HG02885 (cell line): ENCODE measurements around the gene KRTAP10-5.
"Not testable (repeated sequence)": the region's sequence is repeated elsewhere in the genome, so short reads cannot be mapped to it uniquely, and the experiment has no call there.

Source experiments
- ATAC-seq: cut with Tn5 transposase; IDR thresholded peaks from one replicate; pipeline ENCODE4 v1.9.1; 2021; ENCODE audit warnings: mild to moderate bottlenecking; ENCODE audit not compliant: unreplicated experiment, poor library complexity

KRTAP10-5 gene

DNA sequence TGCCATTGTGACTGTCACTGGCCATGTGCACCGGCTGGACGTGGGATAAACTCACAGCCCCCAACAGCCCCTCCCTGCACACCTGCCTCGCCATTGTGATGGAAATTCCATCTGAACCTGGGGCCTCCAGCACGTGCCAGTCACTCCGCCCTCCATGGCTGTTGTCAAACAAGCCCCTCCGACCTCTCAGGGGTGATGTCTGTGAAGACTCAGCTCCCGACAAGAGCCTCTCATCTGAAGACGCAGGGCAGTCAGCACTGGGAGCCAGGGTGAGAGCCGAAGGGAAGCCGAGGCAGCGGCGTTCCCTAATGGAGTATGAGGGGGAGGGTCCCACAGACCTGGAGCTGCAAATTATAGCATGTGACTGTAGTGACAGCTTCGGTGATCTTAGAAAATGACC lies 27.7 kb downstream of the KRTAP10-5 start:
- ATAC-seq = no peak

DNA sequence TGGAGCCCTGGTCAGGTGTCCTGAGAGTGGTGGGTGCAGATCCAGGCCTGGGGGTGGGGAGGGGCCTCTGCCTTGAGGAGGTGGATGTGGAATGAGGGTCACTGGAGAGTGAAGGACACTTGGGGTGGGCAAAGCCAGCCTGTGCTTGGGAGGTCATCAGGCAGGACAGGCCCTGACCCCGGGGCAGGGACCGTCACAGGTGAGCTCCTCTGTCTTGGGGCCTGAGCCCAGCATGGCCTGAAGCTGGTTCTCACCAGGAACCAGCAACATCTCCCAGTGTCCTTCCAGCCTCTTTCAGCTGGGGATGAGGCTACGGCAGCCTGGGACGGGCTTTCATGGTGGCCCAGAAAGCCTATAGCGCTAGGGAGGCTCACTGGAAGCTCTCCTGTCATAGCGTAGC lies 28.3 kb downstream of the KRTAP10-5 start:
- ATAC-seq = no peak

DNA sequence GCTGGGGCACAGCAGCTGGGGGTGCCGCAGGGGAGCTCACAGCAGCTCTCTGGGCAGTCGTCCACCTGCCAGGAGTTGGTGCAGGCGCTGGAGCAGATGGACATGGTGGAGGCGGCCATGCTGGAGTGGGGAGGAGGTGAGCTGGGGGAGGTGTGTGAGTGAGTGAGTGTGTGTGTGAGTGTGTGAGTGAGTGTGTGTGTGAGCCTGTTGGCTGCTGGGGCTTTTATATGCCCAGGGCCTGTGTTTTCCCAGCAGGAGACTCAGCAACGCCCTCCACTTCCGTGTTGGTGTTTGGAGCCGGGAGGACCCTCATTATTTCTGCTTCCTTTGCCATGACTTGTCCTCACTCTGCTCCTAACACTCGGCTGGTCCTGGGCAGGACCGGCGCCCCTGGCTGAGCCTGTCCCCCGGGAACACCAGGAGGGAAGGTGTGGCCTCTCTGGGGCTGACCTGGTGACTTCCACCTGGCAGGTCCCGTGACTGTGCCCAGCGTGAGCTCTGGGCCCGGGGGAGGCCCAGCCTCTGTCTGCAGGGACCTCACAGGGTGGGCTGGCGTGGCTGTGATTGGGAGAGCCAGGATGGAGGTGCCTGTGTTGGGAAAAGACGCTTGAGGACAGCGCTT lies 29.0 kb downstream of the KRTAP10-5 start, which contains the start of gene KRTAP10-2:
Gene KRTAP10-2, minus strand, starts transcription at position 166 of the 622 bp plus-strand sequence. Its CDS starts 47 bp downstream, at position 119.
- no peak for ATAC-seq

DNA sequence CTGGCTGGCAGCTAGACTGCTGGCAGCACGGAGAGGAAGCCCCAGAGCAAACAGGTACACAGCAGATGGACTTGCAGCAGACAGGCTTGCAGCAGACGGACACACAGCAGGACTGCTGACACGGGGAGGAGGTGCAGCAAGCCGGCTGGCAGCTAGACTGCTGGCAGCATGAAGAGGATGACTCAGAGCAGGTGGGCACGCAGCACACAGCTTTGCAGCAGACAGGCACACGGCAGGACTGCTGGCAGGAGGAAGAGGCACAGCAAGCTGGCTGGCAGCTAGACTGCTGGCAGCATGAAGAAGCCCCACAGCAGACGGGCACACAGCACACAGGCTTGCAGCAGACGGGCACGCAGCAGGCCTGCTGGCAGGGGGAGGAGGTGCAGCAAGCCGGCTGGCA lies 29.6 kb downstream of the KRTAP10-5 start:
- ATAC-seq = no peak

DNA sequence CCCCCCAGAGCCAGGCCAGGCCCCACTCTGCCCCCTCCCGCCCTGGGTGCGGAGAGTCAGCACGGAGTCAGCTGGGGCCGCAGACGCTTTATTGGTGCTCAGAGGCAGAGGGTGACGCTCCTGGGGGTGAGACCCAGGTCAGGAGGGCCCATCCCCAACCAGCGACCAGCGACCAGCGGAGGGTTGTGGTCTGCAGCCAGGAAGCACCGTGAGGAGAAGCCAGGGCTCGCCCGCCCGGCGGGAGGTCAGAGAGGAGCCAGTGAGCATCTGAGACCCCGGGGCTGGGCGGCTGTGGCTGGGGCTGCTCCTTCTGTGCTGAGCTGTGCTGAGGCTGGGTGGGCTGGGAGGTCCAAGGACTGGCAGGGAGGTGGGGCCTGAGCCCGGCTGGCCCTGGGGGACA lies 30.1 kb downstream of the KRTAP10-5 start:
- ATAC-seq = not testable (repeated sequence)

- no peak for ATAC-seq
Measured at GRCh38 chr21:44549525-44550211, 30.7 kb downstream of the KRTAP10-5 start.

- ATAC-seq = no peak
Measured at GRCh38 chr21:44548922-44549321, 31.5 kb downstream of the KRTAP10-5 start.

DNA sequence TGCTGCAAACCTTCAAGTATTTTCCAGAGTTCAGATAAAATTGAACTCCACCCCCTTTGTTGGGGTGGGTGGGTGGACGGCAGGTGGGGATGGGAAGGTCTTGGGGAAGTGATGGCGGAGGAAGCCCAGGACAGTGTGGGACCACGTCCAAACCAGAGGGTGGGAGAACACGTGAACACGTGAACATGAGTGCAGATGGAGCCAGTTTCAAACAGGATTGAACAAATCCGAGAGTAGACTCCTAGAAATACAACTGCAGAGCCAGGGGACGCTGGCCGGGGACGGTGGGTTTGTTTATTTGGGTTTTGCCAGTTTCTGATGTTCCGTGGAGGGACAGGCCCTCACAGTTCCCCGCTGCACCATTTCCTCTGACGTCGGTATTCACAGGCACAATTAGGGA lies 32.0 kb downstream of the KRTAP10-5 start:
- no peak for ATAC-seq

DNA sequence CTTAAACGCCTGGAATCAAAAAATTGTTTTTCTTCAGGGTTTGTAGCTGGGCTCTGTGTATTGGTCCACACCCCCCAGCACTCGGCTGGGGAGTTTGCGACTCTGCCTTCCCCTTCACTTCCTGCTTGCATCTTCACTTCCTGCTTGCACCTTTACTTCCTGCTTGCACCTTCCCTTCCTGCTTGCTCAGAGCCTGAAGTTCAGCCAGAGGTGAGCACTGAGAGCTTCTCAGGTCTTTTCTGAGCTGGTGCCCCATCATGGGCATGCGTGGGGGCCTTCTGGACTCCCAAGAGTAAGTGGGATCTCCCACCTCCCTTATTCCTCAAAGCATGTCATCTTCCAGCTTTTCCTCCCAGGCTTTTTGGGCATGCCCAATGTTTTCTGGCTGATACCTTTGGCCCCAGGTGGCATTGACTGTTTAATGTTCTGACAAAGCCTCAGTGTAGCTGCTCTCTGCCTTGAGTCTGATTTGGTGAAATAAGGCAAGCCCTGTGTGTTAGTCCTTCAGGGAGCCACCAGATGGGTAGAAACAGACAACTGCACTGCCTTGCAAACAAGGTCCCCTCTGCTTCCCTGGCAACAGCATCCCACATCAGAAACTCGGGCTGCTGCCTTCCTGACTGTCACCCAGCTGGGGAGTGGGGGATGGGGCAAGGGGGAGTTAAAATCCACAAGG lies 32.6 kb downstream of the KRTAP10-5 start:
- ATAC-seq = no peak

GRCh38 chr21:44544566-44544965 lies 35.8 kb downstream of the KRTAP10-5 start:
- no peak for ATAC-seq

DNA sequence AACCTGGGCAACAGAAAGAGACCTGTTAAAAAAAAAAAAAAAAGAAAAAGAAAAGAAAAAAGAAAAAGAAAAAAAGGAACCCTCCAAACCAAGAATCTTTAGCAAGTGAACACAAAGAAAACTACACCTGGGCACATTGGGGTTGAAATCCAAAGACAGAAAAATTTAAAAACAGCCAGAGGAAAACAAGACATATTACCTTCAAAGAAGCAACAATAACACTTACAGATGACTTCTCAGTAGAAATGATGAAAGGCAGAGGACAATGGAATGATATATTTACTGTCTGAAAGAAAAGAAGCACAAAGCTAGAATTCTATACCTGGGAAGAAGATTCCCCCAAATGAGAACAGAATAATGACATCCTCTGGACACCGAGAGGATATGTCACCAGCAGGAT lies 37.7 kb downstream of the KRTAP10-5 start:
- ATAC-seq = no peak

DNA sequence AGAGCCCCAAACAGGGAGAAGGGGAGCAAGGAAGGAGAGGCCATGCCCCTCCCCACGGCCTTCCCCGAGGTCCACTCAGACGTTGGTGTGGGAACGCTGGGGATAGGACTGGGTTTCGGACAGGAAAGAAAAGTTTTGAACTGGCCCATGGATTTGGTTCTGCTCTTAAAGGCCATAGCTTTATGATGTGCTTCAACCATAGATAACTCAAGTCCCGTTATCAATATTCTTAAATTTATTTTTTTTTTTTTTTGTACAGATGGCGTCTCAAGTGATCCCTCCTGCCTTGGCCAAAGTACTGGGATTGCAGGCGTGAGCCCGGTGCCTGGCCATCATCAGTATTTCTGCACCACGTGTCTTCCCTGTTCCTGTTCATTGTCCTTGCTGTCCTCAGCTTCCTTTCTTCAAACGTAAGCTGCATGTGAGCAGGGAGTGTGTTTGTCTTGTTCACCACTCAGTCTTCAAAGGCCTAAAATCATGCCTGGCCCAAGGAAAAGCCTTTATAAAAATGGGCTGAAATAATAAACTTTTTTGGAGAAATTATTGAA lies 39.6 kb downstream of the KRTAP10-5 start:
- ATAC-seq = no peak

- ATAC-seq = no peak
Measured at GRCh38 chr21:44539991-44540666, 40.3 kb downstream of the KRTAP10-5 start, which contains the start of gene KRTAP10-1. KRTAP10-1 (minus strand) TSS chr21:44540195; CDS start chr21:44540150, 45 bp downstream.

DNA sequence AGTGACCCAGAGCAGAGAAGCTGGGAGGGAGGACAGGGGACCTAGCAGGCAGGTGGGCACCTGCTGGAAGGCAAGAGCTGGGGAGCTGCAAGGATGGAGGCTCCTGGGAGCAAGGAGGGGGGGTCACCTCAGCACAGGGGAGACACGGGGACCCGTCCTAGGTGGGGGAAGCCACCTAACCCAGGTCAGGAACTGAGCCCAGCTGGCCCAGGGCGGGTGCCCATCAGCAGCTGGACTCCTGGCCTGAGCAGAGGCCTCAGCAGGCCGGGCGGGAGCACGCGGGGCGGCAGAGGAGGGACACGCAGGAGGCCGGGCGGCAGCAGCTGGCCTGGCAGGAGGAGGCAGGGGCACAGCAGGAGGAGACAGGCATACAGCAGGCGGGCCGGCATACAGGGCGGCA lies 41.4 kb downstream of the KRTAP10-5 start:
- no peak for ATAC-seq

DNA sequence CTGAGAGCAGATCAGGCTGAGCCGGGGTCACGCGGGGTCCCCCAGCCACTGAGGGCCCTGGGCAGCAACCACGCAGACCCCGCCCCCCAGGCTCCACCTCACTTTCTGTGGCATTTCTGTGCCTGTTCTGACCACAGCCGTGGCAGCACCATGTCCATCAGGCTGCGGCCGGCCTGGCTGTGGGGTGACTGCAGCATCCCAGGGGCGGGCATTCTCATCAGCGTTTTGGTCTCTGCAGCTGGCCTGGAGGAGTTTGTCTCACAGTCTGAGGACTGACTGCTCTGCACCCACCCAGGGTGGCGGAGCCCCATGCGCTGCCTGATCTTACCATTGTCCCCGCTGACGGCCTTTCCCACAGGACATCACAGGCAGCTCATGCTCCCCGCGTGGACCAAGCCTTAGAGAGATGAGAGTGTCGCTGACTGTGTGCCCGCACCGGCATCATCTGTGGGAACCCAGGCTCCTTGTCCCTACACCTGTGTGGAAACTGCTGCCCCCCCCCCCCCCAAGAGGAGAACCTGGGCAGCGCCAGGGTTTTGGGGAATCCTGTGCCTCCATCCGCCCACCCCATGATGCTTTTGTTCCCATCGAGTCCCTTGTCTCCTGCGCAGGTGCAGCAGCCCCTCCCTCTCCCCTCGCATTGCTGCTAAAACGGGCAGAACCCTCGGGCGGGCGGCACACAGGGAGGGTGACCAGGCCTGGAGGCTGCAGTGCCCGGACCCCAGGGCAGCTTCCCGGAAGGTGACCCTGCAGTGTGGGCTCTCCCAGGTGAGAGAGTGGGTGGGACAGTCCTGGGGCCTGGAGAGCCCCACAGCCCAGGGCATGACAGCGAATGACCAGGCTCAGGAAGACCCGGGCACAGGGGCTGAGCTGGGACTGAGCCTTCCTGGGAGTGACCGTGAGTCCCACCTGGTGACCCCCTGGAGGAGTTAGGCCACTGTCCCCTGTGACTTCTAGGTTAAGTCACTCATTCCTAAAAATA lies 42.2 kb downstream of the KRTAP10-5 start:
- no peak for ATAC-seq

- no peak for ATAC-seq
Measured at GRCh38 chr21:44535963-44536362, 44.4 kb downstream of the KRTAP10-5 start.

DNA sequence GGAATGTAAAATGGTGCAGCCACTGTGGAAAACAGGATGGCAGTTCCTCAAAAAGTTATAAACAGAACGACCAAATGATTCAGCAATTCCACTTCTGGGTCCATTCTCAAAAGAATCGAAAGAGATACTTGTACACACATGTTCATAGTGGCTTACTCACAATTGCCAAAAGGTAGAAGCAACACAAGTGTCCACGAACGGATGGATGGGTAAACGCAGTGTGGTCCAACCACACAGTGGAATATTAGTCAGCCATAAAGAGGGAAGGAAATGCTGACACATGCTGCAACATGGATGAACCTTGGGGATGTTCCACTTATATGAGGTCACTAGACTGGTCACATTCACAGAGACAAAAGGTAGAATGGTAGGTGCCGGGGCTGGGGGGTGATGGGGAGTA lies 45.7 kb downstream of the KRTAP10-5 start:
- ATAC-seq = no peak

DNA sequence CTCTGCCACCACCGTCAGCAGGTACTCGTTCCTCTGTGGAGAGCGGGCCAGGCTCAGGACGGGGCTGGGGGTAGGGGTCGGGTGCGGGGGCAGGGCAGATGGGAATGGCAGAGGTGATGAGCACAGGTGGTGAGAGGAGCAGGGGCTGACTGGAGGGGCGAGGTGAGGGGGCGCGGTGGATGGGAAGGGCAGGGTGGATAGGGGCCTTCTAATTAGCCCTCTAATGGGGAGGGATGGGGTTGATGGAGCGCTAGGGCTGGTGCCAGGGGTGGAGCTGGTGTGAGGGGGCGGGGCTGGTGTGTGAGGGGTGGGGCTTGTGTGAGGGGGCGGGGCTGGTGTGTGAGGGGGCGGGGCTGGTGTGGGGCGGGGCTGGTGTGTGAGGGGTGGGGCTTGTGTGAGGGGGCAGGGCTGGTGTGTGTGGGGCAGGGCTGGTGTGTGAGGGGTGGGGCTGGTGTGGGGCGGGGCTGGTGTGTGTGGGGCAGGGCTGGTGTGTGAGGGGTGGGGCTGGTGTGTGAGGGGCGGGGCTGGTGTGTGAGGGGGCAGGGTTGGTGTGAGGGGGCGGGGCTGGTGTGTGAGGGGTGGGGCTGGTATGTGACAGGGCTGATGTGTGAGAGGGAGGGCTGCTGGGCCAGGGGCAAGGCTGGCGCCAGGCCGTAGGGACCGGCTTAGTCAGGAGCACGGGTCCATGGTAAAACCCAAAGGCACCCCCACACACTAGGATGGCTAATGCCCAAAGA lies 46.3 kb downstream of the KRTAP10-5 start:
- ATAC-seq = no peak
